Measurements from ENCODE around the gene PLEKHG1.

The PLEKHG1 gene

GRCh38 chr6:150640556-150641209 lies 41.0 kb downstream of the PLEKHG1 start:
- DNase-seq (ENCODE audit: low spot score): no peak

DNA sequence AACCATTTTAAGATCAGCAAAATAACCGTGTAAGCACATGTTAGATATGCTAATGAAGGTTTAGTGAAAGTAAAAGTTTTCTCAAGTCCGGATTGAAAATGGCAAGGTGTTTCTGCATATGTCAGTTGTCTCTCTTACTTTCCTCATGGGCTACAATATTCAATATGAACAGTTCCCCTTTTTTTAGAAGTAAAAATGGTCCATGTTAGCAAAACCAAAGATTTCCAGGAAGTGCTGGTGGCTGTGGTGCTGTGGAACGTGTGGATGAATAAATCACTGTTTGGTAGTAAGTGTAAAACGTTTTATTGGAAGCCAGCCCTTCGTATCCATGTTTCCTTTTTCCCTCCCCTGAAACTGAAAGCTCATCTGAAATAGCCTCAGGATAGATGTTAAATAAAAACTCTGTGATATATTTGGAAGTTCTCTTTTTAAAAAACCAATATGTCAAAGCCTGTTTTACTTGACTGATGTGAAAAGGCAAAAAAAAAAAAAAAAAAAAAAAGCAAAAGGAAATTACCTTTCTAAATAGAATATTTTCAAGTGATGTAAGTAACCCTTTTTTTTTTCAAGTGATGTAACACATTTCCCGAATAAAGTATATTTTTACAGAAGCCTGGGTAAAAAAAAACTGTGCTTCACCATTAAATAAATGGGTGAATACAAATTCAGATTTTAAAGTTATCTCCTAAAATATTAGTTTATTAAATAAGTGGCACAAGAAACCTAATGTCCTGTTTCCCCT lies 41.9 kb downstream of the PLEKHG1 start:
- no peak for DNase-seq (ENCODE audit: low spot score)

DNA sequence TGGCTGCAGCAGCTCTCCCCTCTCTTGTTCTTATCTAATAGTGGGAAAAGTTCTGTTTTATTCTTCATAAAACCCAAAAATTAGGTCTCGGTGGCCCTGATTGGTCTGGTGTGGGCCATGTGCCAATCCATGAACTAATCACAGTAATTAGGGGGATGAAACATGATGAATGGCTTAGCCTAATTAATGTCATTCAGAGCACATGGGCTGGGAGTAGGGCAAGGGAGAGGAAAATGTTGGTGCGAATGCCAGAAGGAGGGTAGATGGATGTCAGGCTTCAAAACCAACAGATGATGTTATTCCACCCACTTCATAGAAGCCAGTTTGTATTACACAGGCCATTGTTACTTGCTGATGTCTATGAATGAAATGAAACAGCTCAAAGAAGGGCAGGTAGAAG lies 46.5 kb downstream of the PLEKHG1 start:
- DNase-seq (ENCODE audit: low spot score): no peak

DNA sequence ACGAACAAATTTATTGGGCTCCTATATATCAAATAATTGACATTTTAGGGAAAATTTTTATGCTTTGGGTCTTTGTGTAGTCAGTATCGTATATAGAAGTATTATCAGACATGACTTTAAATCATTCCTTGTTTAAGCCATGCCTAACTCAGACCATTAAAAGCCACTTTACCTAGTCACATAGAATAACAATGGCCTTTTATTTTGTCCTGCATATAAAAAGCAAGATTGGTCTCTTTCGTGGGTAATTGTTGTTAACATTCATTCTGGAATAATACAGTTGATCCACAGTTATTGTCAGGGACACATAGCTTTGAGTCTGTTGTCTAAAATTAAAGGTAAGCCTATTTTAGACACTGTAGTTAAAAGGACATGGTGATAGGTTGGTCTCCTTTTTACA lies 47.4 kb downstream of the PLEKHG1 start:
- no peak for DNase-seq (ENCODE audit: low spot score)

Measured in SW480 (cell line).